ENCODE results near the gene LAMA3.

- TF ChIP-seq CTCF (IDR thresholded peaks at IDR 0.05; ENCODE audit: low read depth, low read length, missing input control) (no peak), YY1 (IDR thresholded peaks at IDR 0.05) (no peak), SP1 (IDR thresholded peaks at IDR 0.05) (no peak), MAX (IDR thresholded peaks at IDR 0.05) (no peak), ZBTB33 (IDR thresholded peaks at IDR 0.05) (no peak)
These were observed 74.1 kb downstream of the LAMA3 start for GRCh38 chr18:23763343-23763742.
